Psoas muscle (tissue), 8 donors: ENCODE measurements around the gene COMTD1. TPM values are rescaled to one million over a fixed set of nuclear protein-coding genes. Genes with fewer than 3 reads are reported as not detected.
A peak's percentile ranks its signal among the peaks of the same experiment; 100 is the strongest.
"Not testable (repeated sequence)": the region's sequence is repeated elsewhere in the genome, so short reads cannot be mapped to it uniquely, and the experiment has no call there.

Source experiments
- ATAC-seq, 4 donors: fragments of 200-7000 bp; cut with Tn5 transposase; one replicate each; pipeline ENCODE4 v1.9.1; 2020; ENCODE audit warnings: moderate library complexity in 3 of 4, mild to moderate bottlenecking in 2 of 4
- DNase-seq, 2 donors: peaks; one replicate each; pipeline ENCODE4 v3.0.0-alpha.2; 2020
- H3K27ac ChIP-seq: fragments of 200-600 bp; one replicate; pipeline ENCODE4 v1.8.0; 2022
- H3K27me3 ChIP-seq, 3 donors: fragments of 200-600 bp in 1 of 3; one replicate each; pipeline versions ENCODE4 v1.6.1 to v1.8.0; 2013 to 2022; ENCODE audit warnings: low read length in 2 of 3, mild to moderate bottlenecking in 2 of 3, moderate library complexity in 1 of 3; ENCODE audit not compliant: insufficient read depth in 3 of 3
- H3K36me3 ChIP-seq, 2 donors: fragments of 200-600 bp in 1 of 2; one replicate each; pipeline versions ENCODE4 v1.6.1 to v1.8.0; 2013 to 2022; ENCODE audit warnings: low read depth in 1 of 2, mild to moderate bottlenecking in 1 of 2, moderate library complexity in 1 of 2; ENCODE audit not compliant: insufficient read depth in 1 of 2
- H3K4me1 ChIP-seq: fragments of 200-600 bp; one replicate; pipeline ENCODE4 v1.8.0; 2022
- H3K4me3 ChIP-seq: fragments of 200-600 bp; one replicate; pipeline ENCODE4 v1.8.0; 2022; ENCODE audit warnings: mild to moderate bottlenecking
- H3K9me3 ChIP-seq: fragments of 200-600 bp; one replicate; pipeline ENCODE4 v1.8.0; 2022
- CTCF ChIP-seq: fragments of 200-600 bp; IDR thresholded peaks from one replicate; pipeline ENCODE4 v1.8.0; 2022; ENCODE audit warnings: antibody characterized with exemption
- WGBS, 3 donors: extraction: QIAGEN DNeasy Blood & Tissue Kit; methylation state at CpG; one replicate each; pipeline versions ENCODE4 v1.1.6 to v1.1.7; 2013; 5-methylcytosine and 5-hydroxymethylcytosine counted together
- intact Hi-C, 2 donors: fragments of 100-400 bp; cut with DNase I; formaldehyde crosslinking; loops; one replicate each; pipeline versions ENCODE4 v1.11.0 to v1.14.2; 2022
- polyA plus RNA-seq, 3 donors: library from polyadenylated mRNA; stranded (reverse); fragments of 200-250 nt; gene quantifications; one replicate each; pipeline ENCODE4 v1.2.3, GENCODE V29; 2013
- total RNA-seq, 4 donors: library from RNA; stranded (reverse); fragmentation: NEBNext Ultra II Directional in 2 of 4; extraction: Animal tissue kit (Norgen Biotek cat#: 25700) in 2 of 4; gene quantifications; one replicate each; pipeline versions ENCODE4 v1.2.1 to v1.2.4, GENCODE V29; 2021 to 2023
- donor health status: healthy with polysubstance abuse.
- donor health status: DM: no; HTN: no; CAD: no; lungs with moderate emphysema.
- donor health status: Bipolar disorder and iron deficiency.
- donor health status: healthy.
- donor health status: DM: yes; HTN: yes; CAD: no.
- donor health status: DM: no; HTN: no; CAD: no.
- donor health status: DM: no; HTN: no; CAD: no.
- donor health status: DM: yes; HTN: yes; CAD: no.

The COMTD1 gene
- total and polyA plus RNA-seq, 7 donors = 5.8 to 54.7 (median 24.0) TPM

GRCh38 chr10:75228278-75228677, 7.5 kb downstream of the COMTD1 start:
- no peak for TF ChIP-seq CTCF
- Histone ChIP-seq H3K4me1 (peaks cover 70% of the 10 kb centered on the region), H3K9me3 (no peaks in the 10 kb centered on the region), H3K27ac (peak overlapping the region; percentile 91), H3K4me3 (peak overlapping the region; percentile 19), H3K36me3 (peaks cover 19 to 77% of the 10 kb centered on the region in 2 donors), H3K27me3 (no peaks in the 10 kb centered on the region)
- intact Hi-C loops = no loop called here
- 78 to 88% (median 84%) methylated on average over 3 of the region's 3 CpGs for WGBS, 3 donors
- ATAC-seq (no peak), DNase-seq (no peak)

- Histone ChIP-seq H3K36me3 (peaks cover 18 to 77% of the 10 kb centered on the region in 2 donors), H3K4me3 (no peak overlapping the region), H3K27ac (peak overlapping the region; percentile 91), H3K9me3 (no peaks in the 10 kb centered on the region), H3K27me3 (no peaks in the 10 kb centered on the region), H3K4me1 (peaks cover 77% of the 10 kb centered on the region)
- DNase-seq = no peak
- 51 to 65% (median 52%) methylated on average over 5 of the region's 5 CpGs for WGBS, 3 donors
- ATAC-seq = no peak
- TF ChIP-seq CTCF = no peak
- intact Hi-C loops = no loop called here
Measured at GRCh38 chr10:75226656-75227055, 9.1 kb downstream of the COMTD1 start.

GRCh38 chr10:75226095-75226494, 9.7 kb downstream of the COMTD1 start:
- ATAC-seq (no peak), DNase-seq (no peak)
- WGBS, 3 donors = 18 to 34% (median 25%) methylated on average over 2 of the region's 2 CpGs
- Histone ChIP-seq H3K4me1 (peaks cover 79% of the 10 kb centered on the region), H3K36me3 (peaks cover 14 to 77% of the 10 kb centered on the region in 2 donors), H3K9me3 (no peaks in the 10 kb centered on the region), H3K27me3 (no peaks in the 10 kb centered on the region), H3K4me3 (peak overlapping the region; percentile 9), H3K27ac (peak overlapping the region; percentile 91)
- TF ChIP-seq CTCF = no peak
- intact Hi-C loops = no loop called here

- Histone ChIP-seq H3K4me3 (no peak overlapping the region), H3K36me3 (peaks cover 19 to 82% of the 10 kb centered on the region in 2 donors), H3K27ac (peak overlapping the region; percentile 91), H3K4me1 (peaks cover 60% of the 10 kb centered on the region), H3K9me3 (no peaks in the 10 kb centered on the region), H3K27me3 (no peaks in the 10 kb centered on the region)
- no peak for DNase-seq
- intact Hi-C loops = no loop called here
- no peak for ATAC-seq
- 47 to 54% (median 53%) methylated on average over 2 of the region's 2 CpGs for WGBS, 3 donors
- TF ChIP-seq CTCF = no peak
Measured at GRCh38 chr10:75223507-75223906, 12.2 kb downstream of the COMTD1 start.

- peaks cover 19 to 92% of the 10 kb centered on the region in 2 donors for H3K36me3 ChIP-seq
- H3K9me3 ChIP-seq, intact Hi-C loops, H3K4me3 ChIP-seq, H3K27me3 ChIP-seq, ATAC-seq, DNase-seq: not testable (repeated sequence)
- peak overlapping the region; percentile 10 for H3K27ac ChIP-seq
- WGBS, 3 donors = 80 to 93% (median 86%) methylated on average over 8 of the region's 8 CpGs
- peaks cover 53% of the 10 kb centered on the region for H3K4me1 ChIP-seq
Measured at GRCh38 chr10:75221492-75221891, 14.3 kb downstream of the COMTD1 start.
